Measurements from ENCODE around the gene AOPEP.

DNA sequence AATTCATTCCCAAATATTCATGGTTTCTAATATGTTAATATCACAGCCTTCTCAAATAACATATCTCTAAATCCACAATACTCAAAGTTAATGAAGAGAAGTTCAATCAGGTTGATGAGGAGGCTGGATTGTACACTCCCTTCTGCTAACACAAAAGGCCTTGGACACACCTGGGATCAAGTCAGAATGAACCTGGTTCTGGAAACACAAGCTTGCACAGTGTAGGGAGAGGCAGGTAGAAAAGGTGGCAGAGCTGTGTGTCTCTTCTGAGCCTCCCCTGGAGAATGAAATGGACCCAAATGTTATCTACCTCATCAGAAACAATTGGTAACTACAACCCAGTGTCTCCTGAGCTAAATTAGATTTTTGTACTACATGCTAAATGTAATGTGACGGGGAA, 46.5 kb upstream of the AOPEP start:
- TF ChIP-seq ZFX (IDR thresholded peaks at IDR 0.05): no peak
- TF ChIP-seq, protein P1, sequence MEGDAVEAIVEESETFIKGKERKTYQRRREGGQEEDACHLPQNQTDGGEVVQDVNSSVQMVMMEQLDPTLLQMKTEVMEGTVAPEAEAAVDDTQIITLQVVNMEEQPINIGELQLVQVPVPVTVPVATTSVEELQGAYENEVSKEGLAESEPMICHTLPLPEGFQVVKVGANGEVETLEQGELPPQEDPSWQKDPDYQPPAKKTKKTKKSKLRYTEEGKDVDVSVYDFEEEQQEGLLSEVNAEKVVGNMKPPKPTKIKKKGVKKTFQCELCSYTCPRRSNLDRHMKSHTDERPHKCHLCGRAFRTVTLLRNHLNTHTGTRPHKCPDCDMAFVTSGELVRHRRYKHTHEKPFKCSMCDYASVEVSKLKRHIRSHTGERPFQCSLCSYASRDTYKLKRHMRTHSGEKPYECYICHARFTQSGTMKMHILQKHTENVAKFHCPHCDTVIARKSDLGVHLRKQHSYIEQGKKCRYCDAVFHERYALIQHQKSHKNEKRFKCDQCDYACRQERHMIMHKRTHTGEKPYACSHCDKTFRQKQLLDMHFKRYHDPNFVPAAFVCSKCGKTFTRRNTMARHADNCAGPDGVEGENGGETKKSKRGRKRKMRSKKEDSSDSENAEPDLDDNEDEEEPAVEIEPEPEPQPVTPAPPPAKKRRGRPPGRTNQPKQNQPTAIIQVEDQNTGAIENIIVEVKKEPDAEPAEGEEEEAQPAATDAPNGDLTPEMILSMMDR (conservative IDR thresholded peaks at IDR 0.05): no peak
